ENCODE results near the gene DGKI. TPM values are rescaled to one million over a fixed set of nuclear protein-coding genes. Genes with fewer than 3 reads are reported as not detected.

DGKI gene
- total RNA-seq, 1 donor from 2014 or later, result 3.1 TPM

- Mint-ChIP-seq H3K4me3 (ENCODE audit: unreplicated experiment) (no peak overlapping the region), H3K4me1 (ENCODE audit: unreplicated experiment) (peaks cover 20% of the 10 kb centered on the region), H3K27ac (ENCODE audit: unreplicated experiment) (peak overlapping the region; percentile 33), H3K27me3 (ENCODE audit: unreplicated experiment) (no peaks in the 10 kb centered on the region), H3K36me3 (ENCODE audit: unreplicated experiment) (no peaks in the 10 kb centered on the region), H3K9me3 (ENCODE audit: unreplicated experiment) (no peaks in the 10 kb centered on the region)
- no peak for DNase-seq (ENCODE audit: extremely low spot score, unreplicated experiment)
- TF ChIP-seq CTCF (IDR thresholded peaks at IDR 0.05), result no peak
Measured at GRCh38 chr7:137681657-137682562, 164.9 kb downstream of the DGKI start.

DNA sequence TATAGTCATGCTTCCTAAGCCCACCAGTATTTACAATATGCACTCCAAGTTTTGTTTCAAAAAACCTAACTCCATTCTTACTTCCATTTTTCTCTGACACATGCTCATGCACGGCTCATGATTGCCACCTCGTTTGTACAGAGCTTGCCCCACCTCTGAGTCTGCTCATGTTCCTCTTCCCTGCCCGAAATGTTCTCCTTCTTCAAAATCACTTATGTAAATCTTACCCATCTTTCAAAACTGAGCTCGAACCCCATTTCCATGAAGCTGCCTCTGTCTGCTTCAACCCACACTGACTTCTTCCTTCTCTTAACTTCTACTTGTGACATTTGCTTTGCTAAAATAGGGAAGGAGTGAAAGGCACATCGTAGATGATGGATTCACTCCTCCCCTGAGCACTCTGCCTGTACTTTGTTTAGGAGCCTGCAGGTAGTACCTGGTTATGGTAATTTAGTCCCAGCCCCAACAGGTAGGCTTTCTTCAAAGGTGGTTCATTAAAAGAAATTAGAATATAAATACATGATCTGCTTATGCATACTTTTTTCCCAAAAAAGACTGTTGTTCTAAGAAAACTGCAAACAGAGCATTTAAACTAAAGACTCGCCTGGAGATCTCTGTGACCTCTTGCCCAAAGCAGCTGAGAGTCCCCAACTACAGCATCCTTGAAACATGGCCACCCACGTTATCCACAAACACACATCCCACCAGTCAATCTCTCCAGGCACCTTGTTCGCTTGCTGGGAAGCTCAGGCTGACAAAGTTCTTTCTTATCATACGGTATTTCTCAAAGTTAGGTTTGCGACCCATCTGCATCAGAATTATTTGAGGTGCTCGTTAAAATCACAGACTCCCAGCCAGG lies 172.0 kb downstream of the DGKI start:
- DNase-seq (ENCODE audit: extremely low spot score, unreplicated experiment), result no peak
- Mint-ChIP-seq H3K36me3 (ENCODE audit: unreplicated experiment) (no peaks in the 10 kb centered on the region), H3K27me3 (ENCODE audit: unreplicated experiment) (no peaks in the 10 kb centered on the region), H3K4me3 (ENCODE audit: unreplicated experiment) (no peak overlapping the region), H3K27ac (ENCODE audit: unreplicated experiment) (no peak overlapping the region), H3K4me1 (ENCODE audit: unreplicated experiment) (peaks cover 15% of the 10 kb centered on the region), H3K9me3 (ENCODE audit: unreplicated experiment) (no peaks in the 10 kb centered on the region)
- no peak for TF ChIP-seq CTCF (IDR thresholded peaks at IDR 0.05)

DNA sequence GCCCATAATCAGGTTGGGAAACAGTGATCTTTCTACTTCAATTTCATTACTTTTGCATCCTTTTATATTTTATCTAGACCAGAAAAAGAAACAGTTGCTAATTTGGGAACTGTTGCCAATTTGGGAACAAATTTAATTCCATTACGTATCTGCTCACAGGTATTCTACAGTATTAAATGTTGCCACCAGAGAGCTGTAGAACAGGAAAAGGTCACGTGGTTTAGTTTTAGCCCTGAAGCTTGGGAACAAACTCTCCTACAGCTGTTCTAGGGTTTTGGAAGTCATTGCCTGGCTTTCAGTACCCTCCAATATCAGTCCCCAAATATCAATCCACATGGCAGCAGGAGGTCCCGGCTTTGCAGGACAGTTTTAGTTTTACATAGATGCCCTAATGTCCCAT lies 172.7 kb downstream of the DGKI start:
- no peak overlapping the region for H3K4me3 Mint-ChIP-seq (ENCODE audit: unreplicated experiment)
- H3K27ac Mint-ChIP-seq (ENCODE audit: unreplicated experiment), result no peak overlapping the region
- DNase-seq (ENCODE audit: extremely low spot score, unreplicated experiment), result no peak
- no peaks in the 10 kb centered on the region for H3K27me3 Mint-ChIP-seq (ENCODE audit: unreplicated experiment)
- peaks cover 22% of the 10 kb centered on the region for H3K4me1 Mint-ChIP-seq (ENCODE audit: unreplicated experiment)
- no peak for TF ChIP-seq CTCF (IDR thresholded peaks at IDR 0.05)
- H3K36me3 Mint-ChIP-seq (ENCODE audit: unreplicated experiment), result no peaks in the 10 kb centered on the region
- no peaks in the 10 kb centered on the region for H3K9me3 Mint-ChIP-seq (ENCODE audit: unreplicated experiment)

DNA sequence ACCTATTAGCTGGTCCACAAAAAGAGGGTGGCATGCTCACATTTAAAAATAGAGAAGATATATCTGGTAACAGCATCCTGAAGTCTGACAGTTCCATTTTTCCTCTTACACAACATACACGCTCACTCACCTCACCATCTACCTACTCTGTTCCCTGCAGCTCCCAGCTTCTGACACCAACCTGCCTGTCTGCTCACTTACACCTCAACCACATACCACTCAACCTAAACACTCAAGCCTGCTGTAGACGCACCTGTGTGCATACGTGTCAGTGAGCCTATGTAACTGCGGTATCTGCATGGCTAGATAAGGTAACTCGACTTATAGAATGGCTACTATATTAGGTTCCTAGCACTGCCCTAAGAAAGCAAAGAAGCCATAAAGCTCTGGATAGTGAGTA lies 174.9 kb downstream of the DGKI start:
- Mint-ChIP-seq H3K27me3 (ENCODE audit: unreplicated experiment) (no peaks in the 10 kb centered on the region), H3K27ac (ENCODE audit: unreplicated experiment) (no peak overlapping the region), H3K36me3 (ENCODE audit: unreplicated experiment) (no peaks in the 10 kb centered on the region), H3K4me3 (ENCODE audit: unreplicated experiment) (no peak overlapping the region), H3K9me3 (ENCODE audit: unreplicated experiment) (no peaks in the 10 kb centered on the region), H3K4me1 (ENCODE audit: unreplicated experiment) (peaks cover 43% of the 10 kb centered on the region)
- DNase-seq (ENCODE audit: extremely low spot score, unreplicated experiment), result no peak
- TF ChIP-seq CTCF (IDR thresholded peaks at IDR 0.05), result no peak

Data from osteocyte (in vitro differentiated cells).